Measurements from ENCODE around the gene EEF1G. TPM values are rescaled to one million over a fixed set of nuclear protein-coding genes. Genes with fewer than 3 reads are reported as not detected.
"Not testable (repeated sequence)": the region's sequence is repeated elsewhere in the genome, so short reads cannot be mapped to it uniquely, and the experiment has no call there.

EEF1G gene
- total RNA-seq, 2 donors from 2014 or later: 706 to 749 TPM

DNA sequence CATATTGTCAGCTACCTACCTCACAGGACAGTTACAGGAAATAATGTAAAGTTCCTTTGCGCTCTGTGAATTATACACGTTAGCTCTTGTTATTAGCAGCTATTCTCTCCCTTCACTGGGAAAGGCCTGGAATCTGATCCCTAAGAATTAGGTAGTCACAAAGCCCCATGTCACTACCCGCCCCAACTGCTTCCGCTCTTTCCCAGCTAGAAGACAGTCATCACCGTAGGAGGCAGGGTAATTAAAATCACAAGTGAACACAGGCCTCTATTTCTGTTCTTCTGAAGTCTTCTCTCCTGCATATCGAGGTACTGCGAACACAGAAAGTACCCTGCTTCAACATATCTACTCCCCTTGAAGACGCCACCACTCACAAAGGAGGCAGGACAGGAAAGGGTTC lies 14.5 kb downstream of the EEF1G start:
- DNase-seq (ENCODE audit: low spot score): no peak
- intact Hi-C loops (cut with DNase I): loop anchor here (5.0 to 10.0 kb wide), 2 partner anchors 162 to 754 kb away; no protein-coding TSS in a partner anchor

DNA sequence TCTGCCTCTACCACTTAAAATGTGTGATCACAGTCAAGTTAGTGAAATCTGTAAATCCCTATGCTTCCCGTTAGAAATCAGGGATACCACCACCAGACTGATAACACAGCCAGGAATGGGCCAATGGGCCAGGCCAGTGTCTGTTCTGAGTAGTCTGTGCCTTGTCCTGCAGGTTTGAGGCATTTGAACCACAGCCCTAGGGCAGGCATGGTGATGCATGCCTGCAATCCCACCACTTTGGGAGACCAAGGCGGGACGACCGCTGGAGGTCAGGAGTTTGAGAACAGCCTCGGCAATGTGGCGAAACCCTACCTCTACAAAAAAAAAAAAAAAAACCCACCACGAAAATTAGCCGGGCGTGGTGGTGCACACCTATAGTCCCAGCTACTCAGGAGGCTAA lies 15.0 kb downstream of the EEF1G start:
- no peak for DNase-seq (ENCODE audit: low spot score)

DNA sequence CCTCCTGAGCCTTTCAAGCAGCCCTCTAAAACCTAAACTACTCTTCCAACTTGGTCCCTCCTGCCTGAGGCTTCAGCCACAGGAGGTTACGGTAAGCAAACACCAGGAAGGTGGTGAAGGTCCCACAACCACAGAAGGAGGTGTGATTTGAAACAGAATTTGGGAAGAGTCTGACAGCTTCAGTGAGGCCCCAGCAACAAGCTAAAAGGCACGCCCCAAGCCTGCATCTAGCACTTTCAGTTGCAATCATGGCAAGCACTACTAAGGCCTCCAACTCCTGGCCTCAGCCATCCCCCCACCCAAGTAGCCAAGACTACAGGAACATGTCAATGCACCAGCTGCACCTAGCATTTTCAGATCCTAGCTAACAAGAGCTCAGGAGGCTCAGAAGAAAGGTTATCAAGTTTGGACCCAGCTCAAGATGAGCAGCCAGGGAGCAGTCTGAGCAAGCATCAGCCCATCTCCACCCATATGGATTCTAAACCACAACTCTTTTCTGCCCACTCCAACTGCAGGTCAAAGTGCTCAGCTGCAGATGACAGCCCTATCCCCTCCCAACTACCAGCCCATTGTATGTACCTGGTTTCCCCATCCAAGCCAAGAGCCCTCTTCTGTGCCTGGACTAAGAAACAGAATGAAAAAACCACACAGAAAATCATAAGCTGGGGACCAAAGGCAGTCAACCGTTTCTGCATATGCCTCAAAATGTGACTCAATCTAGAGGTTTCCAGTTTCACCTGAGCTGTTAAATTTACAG lies 16.6 kb downstream of the EEF1G start:
- intact Hi-C loops (cut with DNase I): loop anchor here (5.0 to 10.0 kb wide), 2 partner anchors 160 to 752 kb away; no protein-coding TSS in a partner anchor
- DNase-seq (ENCODE audit: low spot score): no peak

More for the DNA sequence above, 15.0 kb downstream of the EEF1G start:
- intact Hi-C loops (cut with DNase I): loop anchor here (5.0 to 10.0 kb wide), 2 partner anchors 161 to 754 kb away; no protein-coding TSS in a partner anchor

DNA sequence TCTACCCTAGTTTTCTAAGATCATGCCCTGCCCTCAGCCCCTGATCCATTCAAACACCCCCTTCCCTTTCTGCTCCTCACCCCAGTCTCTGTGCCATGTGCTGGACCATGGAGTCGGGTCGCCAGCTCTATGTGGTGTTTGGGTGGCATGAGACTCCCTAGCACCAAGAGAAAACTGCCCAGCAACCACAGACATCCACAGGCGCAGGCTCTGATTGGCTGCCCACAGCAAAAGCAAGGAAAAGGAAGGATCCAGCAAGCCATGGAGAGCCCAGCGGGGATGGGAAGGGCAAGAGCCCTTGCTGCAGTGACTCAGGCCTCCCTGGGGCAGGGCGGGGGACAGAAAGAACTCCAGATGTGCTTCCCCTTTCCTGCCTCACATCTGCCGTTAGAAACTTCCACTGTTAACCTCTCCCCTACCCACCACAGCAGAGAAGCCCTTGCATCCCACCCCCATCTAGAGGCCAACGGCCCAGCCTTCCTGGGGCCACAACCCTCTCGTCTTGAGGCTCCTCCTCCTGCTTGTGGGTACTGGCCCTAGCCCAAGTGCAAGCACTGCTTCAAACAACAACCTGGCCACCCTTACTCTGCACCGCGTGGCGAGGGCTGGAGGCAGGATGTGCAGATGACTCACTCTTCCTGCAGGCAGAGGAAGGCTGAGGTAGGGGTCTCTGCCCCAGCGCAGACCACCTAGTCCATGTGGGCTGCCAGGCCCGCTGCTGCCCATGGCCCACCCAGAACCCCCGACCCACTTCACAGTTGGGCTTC lies 17.4 kb downstream of the EEF1G start:
- peak; percentile 97 for DNase-seq (ENCODE audit: low spot score)

DNA sequence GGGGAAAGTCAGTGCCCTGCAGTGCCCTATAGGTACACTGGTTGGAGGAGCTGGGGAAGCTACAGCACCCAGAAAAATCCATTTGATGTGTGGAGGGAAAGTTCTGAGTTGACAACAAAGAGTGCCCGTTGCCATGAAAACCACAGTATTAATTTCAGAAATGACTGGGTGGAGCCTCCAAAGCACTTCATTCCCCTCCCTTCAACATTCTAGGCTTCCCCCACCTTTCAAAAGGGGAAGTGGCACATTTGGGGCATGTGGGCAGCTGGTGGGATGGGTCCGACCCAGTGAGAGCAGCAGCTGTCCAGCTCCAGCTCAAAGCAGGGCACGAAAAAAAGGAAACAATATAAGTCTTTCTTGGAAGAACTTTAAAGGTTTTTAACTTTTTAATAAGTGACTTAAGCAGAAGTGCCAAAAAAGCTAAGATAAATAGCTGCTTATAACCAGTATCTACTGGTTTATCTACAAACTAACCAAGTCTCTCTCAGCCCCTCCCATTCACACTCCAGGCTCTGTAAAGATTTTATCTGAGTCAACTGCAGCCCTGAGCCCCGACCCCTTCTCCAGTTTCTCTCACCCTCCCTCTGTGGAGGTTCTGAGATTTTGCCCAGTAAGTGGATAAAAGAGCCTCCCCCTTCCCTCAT lies 18.1 kb downstream of the EEF1G start:
- intact Hi-C loops (cut with DNase I): loop anchor here (5.0 to 10.0 kb wide), 2 partner anchors 158 to 751 kb away; no protein-coding TSS in a partner anchor
- no peak for DNase-seq (ENCODE audit: low spot score)

More for the DNA sequence above, 17.4 kb downstream of the EEF1G start:
- intact Hi-C loops (cut with DNase I): loop anchor here (5.0 to 10.0 kb wide), 2 partner anchors 159 to 751 kb away; no protein-coding TSS in a partner anchor

DNA sequence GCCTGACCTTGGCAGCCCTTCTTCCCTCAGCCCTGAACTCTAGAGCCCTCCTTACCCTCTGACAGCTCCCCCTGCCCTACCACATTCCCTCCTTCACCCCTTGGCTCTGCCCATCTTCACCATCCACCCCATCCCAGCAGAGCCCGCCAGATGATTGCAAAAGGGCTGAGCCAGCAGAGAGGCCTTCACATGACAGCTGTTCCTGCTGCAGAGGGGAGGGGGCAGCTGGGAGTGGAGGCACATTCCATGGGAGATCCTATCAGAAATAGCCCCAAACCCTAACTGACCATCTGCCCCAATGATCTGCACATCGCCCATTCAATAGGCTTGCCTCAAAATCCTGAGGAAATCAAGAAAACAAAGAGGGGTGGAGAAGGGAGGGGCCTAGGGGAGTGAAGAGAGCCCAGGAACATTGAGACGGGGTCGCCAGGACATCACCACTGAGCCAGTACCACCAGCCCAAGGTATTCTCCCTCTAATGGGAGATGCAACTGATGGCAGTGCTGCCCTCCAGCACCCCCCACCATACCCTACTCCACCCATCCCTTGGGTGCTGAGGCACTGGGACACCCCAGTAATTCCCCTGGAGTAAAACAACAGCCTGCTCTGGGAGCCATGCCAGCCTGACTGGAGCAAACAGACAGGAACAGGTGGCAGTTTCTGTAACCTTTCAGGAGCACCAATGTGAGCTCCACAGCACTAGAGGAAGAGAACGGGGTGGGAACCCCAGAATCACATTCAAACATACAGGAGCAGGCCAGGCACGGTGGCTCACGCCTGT lies 19.1 kb downstream of the EEF1G start:
- intact Hi-C loops (cut with DNase I): loop anchor here (5.0 to 10.0 kb wide), 2 partner anchors 157 to 750 kb away; no protein-coding TSS in a partner anchor
- DNase-seq (ENCODE audit: low spot score): no peak

DNA sequence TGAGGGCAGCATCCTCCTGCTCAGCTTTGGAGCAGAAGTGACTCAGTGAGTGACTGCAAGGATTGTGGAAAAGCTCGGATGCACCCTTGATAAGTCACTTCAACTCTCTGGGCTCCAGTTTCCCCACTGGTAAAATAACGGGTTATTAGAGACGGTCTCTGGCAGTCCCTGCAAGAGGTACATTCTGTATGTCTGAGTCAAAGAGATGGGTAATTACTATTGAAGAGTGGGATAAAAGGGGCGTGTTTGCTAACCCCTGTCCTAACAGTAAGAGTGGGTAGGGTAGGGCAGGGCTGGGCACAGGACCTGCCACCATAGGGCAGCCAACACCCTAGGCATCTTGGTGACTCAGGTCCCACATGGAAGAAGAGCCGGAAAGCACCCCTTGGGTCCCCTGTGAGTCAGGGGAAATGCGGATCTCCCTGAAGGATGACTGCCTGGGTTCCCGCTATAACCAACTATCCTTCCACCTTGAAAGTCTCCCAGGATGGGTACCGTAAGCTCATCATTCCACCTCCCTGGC lies 19.8 kb downstream of the EEF1G start:
- DNase-seq (ENCODE audit: low spot score): no peak
- intact Hi-C loops (cut with DNase I): loop anchor here in 1 of 2 donors (10.0 kb wide), 1 partner anchor 749 kb away; no protein-coding TSS in a partner anchor

DNA sequence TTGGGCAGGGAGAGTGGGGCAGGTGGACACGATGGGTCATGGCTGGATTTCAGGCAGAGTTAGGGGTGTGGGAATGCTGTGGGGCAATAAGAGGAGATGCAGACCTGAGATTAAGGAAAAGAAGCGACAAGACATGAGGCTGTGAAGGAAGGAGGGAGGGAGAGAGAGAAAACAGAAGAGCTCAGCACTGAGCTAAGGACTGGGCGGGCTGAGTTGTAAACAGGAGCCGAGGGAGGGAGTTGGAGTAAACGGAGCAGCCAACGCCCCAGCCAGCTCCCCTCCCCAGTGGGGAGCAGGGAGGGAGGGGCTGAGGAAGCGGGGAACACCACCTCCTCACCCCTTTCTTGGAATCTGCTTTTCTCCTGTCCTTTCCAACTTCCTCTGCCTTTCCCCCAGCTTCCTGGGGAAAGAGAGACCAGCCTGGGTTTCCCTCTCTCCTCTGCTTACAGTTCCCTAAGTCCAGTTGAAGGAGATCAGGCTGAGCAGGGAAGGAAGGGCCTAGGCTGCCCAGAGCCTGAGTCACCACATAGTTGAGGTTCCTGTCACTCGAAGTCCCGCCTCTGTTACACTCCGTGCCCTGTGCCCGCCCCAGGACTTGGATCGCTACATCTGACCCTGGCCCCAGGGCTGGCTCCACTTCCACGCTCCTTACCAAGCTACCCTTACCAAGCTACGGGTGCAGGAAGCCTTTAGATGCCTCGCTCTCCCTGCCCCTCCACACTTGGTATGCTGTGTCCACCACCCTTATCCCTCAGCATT lies 20.4 kb downstream of the EEF1G start:
- intact Hi-C loops (cut with DNase I): loop anchor here in 1 of 2 donors (10.0 kb wide), 1 partner anchor 748 kb away; no protein-coding TSS in a partner anchor
- peak; percentile 95 for DNase-seq (ENCODE audit: low spot score)

DNA sequence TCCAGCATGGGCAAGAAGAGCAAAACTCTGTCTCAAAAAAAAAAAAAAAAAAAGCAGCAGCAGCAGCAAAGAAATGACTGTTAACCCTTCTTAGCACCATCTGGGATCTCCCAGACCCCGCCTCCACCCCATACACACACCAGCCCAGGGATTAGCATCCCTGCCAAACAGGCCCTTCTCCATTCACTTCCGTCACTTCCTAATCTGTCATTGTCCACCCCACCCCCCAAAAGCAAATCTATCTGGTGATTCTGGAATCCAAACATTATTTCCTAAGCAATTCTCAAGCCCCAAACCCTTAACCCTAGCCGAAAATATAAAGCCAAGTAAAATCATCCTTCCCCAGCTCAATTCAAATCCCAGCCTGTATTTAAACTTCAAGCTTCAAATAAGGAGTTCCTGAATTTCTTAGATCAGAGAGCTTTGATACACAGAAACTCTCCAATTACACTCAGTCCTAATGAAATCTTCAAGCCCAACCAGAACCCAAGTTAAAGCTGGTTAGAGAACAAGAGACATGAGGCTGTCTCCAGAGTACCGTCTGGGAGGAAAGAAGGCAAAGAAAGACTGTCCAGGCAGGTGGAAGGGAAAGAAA lies 21.1 kb downstream of the EEF1G start:
- intact Hi-C loops (cut with DNase I): loop anchor here in 1 of 2 donors (10.0 kb wide), 1 partner anchor 748 kb away; no protein-coding TSS in a partner anchor

DNA sequence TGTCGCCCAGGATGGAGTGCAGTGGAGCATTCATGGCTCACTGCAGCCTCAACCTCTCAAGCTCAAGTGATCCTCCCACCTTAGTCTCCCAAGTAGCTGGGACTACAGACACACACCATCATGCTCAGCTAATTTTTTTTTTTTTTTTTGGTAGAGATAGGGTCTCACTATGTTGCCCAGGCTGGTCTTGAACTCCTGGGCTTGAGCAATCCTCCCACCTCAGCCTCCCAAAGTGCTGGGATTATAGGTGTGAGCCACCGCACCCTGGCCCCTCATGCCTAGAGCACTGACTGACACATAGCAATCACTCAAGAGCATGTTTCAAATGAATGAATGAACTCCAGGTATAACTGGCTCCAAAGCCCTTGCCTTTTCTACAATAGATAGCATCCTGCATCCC lies 23.2 kb downstream of the EEF1G start:
- DNase-seq (ENCODE audit: low spot score): not testable (repeated sequence)
- intact Hi-C loops (cut with DNase I): loop anchor here in 1 of 2 donors (10.0 kb wide), 1 partner anchor 746 kb away; no protein-coding TSS in a partner anchor

More for the DNA sequence above, 21.1 kb downstream of the EEF1G start:
- no peak for DNase-seq (ENCODE audit: low spot score)

DNA sequence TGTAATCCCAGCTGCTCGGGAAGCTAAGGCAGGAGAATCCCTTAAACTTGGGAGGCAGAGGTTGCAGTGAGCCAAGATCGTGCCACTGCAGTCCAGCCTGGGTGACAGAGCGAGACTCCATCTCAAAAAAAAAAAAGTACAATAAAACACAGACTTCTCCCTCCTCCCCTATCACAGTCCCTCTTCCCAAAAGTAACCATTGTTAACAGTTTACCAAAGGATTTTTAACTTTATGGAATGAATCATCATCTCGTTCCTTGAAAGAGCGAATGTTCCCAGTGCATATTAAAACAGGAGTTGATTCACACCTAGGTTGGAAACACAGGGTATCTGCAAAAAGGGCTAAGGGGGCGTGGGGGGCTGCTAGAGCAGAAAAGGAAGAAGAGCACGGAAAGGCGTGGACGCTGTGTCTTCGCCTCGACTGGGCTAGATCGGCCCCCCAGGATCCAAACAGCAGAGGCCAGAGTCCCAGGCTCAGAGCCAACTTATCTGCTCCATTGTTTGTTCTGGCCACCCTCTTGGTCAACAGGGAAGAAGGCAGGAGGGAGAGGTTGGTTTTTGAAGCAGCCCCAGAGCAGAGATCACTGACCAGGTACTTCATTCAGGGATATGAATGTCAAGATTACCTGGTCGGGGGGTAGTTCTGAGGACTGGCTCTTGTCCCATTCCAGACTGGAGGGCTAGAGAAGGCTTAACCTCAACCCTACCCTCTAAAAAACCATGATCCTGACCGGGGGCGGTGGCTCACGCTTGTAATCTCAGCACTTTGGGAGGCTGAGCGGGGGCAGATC lies 25.0 kb downstream of the EEF1G start:
- no peak for DNase-seq (ENCODE audit: low spot score)
- intact Hi-C loops (cut with DNase I): loop anchor here in 1 of 2 donors (5.0 kb wide), 1 partner anchor 106 kb away; no protein-coding TSS in a partner anchor

DNA sequence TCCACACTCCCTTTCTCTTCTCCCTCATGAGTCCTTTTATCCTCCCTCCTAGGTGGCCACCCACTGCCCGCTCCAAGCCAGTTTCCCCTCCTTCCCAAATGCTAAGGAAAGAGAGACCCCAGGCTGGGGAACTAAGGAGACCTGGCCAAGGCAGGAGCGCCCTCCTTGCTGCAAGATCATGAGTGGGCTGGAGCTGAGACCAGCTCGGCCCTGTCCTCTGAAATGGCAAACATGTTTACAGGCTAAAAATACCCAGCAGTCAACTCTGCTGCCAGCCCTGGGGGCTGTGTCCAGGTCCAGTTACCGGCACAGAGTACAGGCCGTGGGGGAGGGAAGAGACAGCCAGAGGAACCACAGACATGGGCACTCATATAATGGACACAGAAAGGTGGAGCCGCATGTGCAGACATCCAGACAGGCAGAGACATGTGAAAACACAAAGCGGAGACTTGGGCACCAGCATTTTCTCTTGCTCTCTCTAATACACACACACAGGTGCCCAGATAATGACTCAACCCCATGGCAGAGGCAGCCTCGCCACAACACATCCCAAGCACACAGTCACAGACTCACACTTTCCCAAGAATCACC lies 25.9 kb downstream of the EEF1G start:
- DNase-seq (ENCODE audit: low spot score): no peak
- intact Hi-C loops (cut with DNase I): loop anchor here in 1 of 2 donors (5.0 kb wide), 1 partner anchor 105 kb away; no protein-coding TSS in a partner anchor

DNA sequence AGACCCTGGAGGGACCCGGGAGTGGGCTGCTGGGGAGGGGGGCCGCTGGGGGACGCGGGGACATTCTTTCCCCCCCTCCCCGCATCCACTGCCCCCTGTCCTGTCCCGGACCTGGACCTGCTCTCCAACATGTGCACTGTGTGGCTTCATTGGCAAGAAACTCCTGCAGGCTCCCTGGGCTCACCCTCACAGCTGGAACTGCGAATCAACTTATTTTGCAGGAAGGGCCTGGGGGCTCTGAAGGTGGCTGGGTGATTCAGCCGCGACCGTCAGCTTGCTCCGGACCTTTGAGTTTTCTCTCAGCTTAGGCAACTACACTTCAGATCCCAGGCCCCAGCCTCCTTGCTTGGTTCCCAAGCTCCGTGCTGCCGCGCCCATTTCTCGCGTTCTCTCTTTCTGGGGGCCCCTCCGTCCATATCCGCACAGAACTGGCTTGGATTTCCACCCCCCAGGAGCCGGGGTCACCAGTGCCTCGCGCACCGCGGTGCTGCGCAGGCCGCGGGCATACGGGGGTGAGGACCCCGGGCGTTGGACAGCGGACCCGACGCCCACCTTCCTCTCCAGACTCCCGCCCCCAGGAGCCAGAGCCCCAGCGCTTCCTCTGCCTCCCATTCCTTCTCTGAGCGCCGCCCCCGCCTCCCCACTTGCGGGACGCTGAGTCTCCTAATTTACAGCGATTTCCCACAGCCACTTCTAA lies 26.6 kb downstream of the EEF1G start:
- no peak for DNase-seq (ENCODE audit: low spot score)

DNA sequence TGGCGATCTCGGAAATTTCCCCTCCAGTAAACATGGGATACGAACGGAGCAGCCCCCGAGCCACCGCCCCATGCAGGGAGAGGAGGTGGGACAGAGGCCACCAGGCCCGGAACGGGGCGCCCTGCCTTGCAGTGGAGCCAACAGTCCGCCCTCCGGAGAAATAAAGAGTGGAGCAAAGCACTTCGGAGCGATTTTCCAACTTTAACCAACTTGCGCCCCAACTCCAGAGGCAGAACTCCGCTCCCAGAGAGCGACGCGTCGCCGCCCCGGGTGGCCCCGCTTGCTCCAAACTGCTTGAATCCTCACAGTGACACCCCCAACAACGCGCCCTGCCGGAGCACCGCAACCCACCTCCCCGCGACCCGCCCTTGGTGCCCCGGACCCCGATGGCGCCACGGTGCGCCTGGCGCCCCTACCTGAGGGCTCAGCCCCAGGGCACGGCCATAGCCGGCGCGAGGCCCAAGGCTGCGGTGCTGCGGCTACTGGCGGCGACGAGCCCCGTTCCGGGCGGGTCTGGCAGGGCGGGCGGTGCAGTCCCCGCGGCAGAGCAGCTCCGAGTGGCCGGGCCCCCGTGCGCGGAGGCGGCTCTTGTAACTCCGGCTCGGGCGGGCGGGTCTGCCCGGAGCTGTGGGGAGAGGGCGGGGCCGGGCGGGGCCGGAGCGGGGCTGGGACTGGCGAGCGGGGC lies 27.3 kb downstream of the EEF1G start, which contains the start of gene AHNAK:
Gene AHNAK, minus strand, starts transcription at position 563 of the 685 bp plus-strand sequence. CDS start 10,708 bp downstream, outside the sequence.
- intact Hi-C loops (cut with DNase I): loop anchor here in 1 of 2 donors (5.0 kb wide), 1 partner anchor 104 kb away; no protein-coding TSS in a partner anchor
- peak; percentile 95 for DNase-seq (ENCODE audit: low spot score)

More for the DNA sequence above, 26.6 kb downstream of the EEF1G start:
- intact Hi-C loops (cut with DNase I): loop anchor here in 1 of 2 donors (5.0 kb wide), 1 partner anchor 105 kb away; no protein-coding TSS in a partner anchor

Measured in posterior vena cava (tissue), 2 donors.